B cell (primary cell): Measurements from ENCODE around the gene IFNA13. TPM values are rescaled to one million over a fixed set of nuclear protein-coding genes. Genes with fewer than 3 reads are reported as not detected.

Experiments
- ATAC-seq: fragments of 200-7000 bp; cut with Tn5 transposase; one replicate; pipeline ENCODE4 v1.10.0; 2021; ENCODE audit warnings: low read depth, mild to moderate bottlenecking, moderate number of reproducible peaks, moderate library complexity
- CTCF ChIA-PET: fragments of 350-600 bp; sonication (Branson Sonifier 250); formaldehyde crosslinking; loops from one replicate; lab custom pipeline; 2021; ENCODE audit warnings: antibody characterized with exemption, inconsistent platforms; lab: Charles Lee
- POLR2A ChIA-PET: fragments of 350-600 bp; sonication (Branson Sonifier 250); formaldehyde crosslinking; loops from one replicate; lab custom pipeline; 2021; ENCODE audit warnings: antibody characterized with exemption; lab: Charles Lee
- DNase-seq: peaks from one replicate; pipeline ENCODE4 v3.0.0; 2013
- H2AFZ ChIP-seq: 2 replicates; pipeline ENCODE4 v1.6.1; 2012; ENCODE audit warnings: mild to moderate bottlenecking, low read depth, low read length; ENCODE audit not compliant: insufficient read depth, poor library complexity, severe bottlenecking
- H3K27ac ChIP-seq, 2 donors: 1 replicate in 1 of 2; 2 replicates in 1 of 2; pipeline ENCODE4 v1.5.1; 2012 to 2013; ENCODE audit warnings: low read length in 2 of 2, mild to moderate bottlenecking in 2 of 2, moderate library complexity in 1 of 2
- H3K27me3 ChIP-seq, 4 experiments: fragments of 200-600 bp in 1 of 4; sonication (generic) in 1 of 4; replicated peaks in 1 of 4; 1 replicate in 2 of 4; 2 replicates in 2 of 4; pipeline versions ENCODE4 v1.6.1 to v1.7.0; 2013 to 2016; ENCODE audit warnings: low read length in 3 of 4, mild to moderate bottlenecking in 2 of 4, mixed read lengths in 1 of 4, moderate library complexity in 1 of 4; ENCODE audit not compliant: insufficient read depth in 4 of 4, control insufficient read depth in 3 of 4; ENCODE audit errors: control extremely low read depth in 1 of 4
- H3K36me3 ChIP-seq, 2 experiments: replicated peaks in 1 of 2; 1 replicate in 1 of 2; 2 replicates in 1 of 2; pipeline versions ENCODE4 v1.6.1 to v1.7.1; 2013; ENCODE audit warnings: low read length in 1 of 2; ENCODE audit not compliant: insufficient read depth in 2 of 2, control insufficient read depth in 1 of 2; ENCODE audit errors: control extremely low read depth in 1 of 2, extremely low read depth in 1 of 2
- H3K4me1 ChIP-seq, 2 donors: fragments of 200-600 bp in 1 of 2; sonication (generic) in 1 of 2; 1 replicate in 1 of 2; 2 replicates in 1 of 2; pipeline versions ENCODE4 v1.5.1 to v1.6.1; 2013 to 2017; ENCODE audit warnings: low read length in 2 of 2; ENCODE audit not compliant: control insufficient read depth in 2 of 2, insufficient read depth in 2 of 2
- H3K4me2 ChIP-seq: replicated peaks from 2 replicates; pipeline ENCODE3; 2012; ENCODE audit warnings: mild to moderate bottlenecking, low read depth, low read length; ENCODE audit not compliant: poor library complexity, severe bottlenecking
- H3K4me3 ChIP-seq, 5 experiments: fragments of 200-600 bp in 1 of 5; sonication (generic) in 1 of 5; 1 replicate in 3 of 5; 2 replicates in 2 of 5; pipeline versions ENCODE4 v1.5.1 to v1.7.0; 2011 to 2016; ENCODE audit warnings: low read length in 4 of 5, mild to moderate bottlenecking in 4 of 5, low read depth in 2 of 5, control low read depth in 1 of 5, moderate library complexity in 1 of 5; ENCODE audit not compliant: insufficient read depth in 1 of 5; ENCODE audit errors: control extremely low read depth in 1 of 5, extremely low read depth in 1 of 5
- H3K79me2 ChIP-seq: fragments of 200-600 bp; sonication (generic); one replicate; pipeline ENCODE4 v1.6.0; 2016; ENCODE audit warnings: low read length; ENCODE audit not compliant: control insufficient read depth, insufficient read depth
- H3K9ac ChIP-seq: fragments of 200-600 bp; sonication (generic); 2 replicates; pipeline ENCODE4 v1.6.1; 2017; ENCODE audit warnings: mild to moderate bottlenecking, low read length, moderate library complexity
- H3K9me3 ChIP-seq, 3 donors: one replicate each; pipeline versions ENCODE4 v1.6.1 to v1.7.1; 2013; ENCODE audit warnings: low read length in 2 of 3; ENCODE audit not compliant: control insufficient read depth in 2 of 3, insufficient read depth in 1 of 3; ENCODE audit errors: control extremely low read depth in 1 of 3
- H4K20me1 ChIP-seq: 2 replicates; pipeline ENCODE4 v1.6.0; 2012; ENCODE audit warnings: mild to moderate bottlenecking, low read length; ENCODE audit not compliant: insufficient read depth, control insufficient read depth, poor library complexity, severe bottlenecking
- H3K27ac Mint-ChIP-seq: one replicate; pipeline ENCODE4 v1.8.0; 2021; ENCODE audit warnings: mixed read lengths
- H3K27me3 Mint-ChIP-seq: one replicate; pipeline ENCODE4 v1.8.0; 2021; ENCODE audit warnings: mixed read lengths
- H3K4me1 Mint-ChIP-seq: one replicate; pipeline ENCODE4 v1.8.0; 2021; ENCODE audit warnings: mixed read lengths
- H3K4me3 Mint-ChIP-seq: one replicate; pipeline ENCODE4 v1.8.0; 2021; ENCODE audit warnings: mixed read lengths
- H3K9me3 Mint-ChIP-seq: one replicate; pipeline ENCODE4 v1.8.0; 2022; ENCODE audit warnings: mixed read lengths; ENCODE audit not compliant: insufficient read depth
- CTCF ChIP-seq: fragments of 200-600 bp; IDR thresholded peaks from one replicate; pipeline ENCODE4 v1.8.0; 2022; ENCODE audit warnings: antibody characterized with exemption, mild to moderate bottlenecking
- EZH2 ChIP-seq: IDR thresholded peaks from 2 replicates; pipeline ENCODE4 v1.6.1; 2012; ENCODE audit warnings: borderline replicate concordance, low read depth, mild to moderate bottlenecking, moderate library complexity, low read length; ENCODE audit not compliant: insufficient read depth, poor library complexity, severe bottlenecking
- WGBS: methylation state at CpG from one replicate; pipeline ENCODE4 v1.1.5; 2013; ENCODE audit warnings: missing lambda C conversion rate; ENCODE audit not compliant: insufficient coverage; 5-methylcytosine and 5-hydroxymethylcytosine counted together
- intact Hi-C: fragments of 100-400 bp; cut with micrococcal nuclease; formaldehyde crosslinking; loops from one replicate; pipeline ENCODE4 v1.10.0; 2022
- polyA plus RNA-seq: library from polyadenylated mRNA; depleted of rRNA; stranded (reverse); fragments of >200 nt; gene quantifications from 2 replicates; pipeline ENCODE4 v1.2.3, GENCODE V29; 2012
- total RNA-seq, 2 donors: library from RNA; stranded (reverse); fragments of 120-200 nt in 1 of 2; gene quantifications; 1 replicate in 1 of 2; 2 replicates in 1 of 2; pipeline versions ENCODE4 v1.2.3 to v1.2.4, GENCODE V29; 2013 to 2022

The IFNA13 gene
- total and polyA plus RNA-seq, 2 donors (not counting 1 experiment from before 2014, with no cell fraction given) = not detected

GRCh38 chr9:21413151-21413550, 45.3 kb upstream of the IFNA13 start:
- Histone ChIP-seq H3K27me3 (peaks cover 0 to 36% (median 18%) of the 10 kb centered on the region in 4 experiments), H3K4me3 (no peak overlapping the region), H3K79me2 (no peaks in the 10 kb centered on the region), H2AFZ (no peak overlapping the region), H3K27ac (no peak overlapping the region), H4K20me1 (no peaks in the 10 kb centered on the region), H3K9ac (no peak overlapping the region), H3K4me2 (peak overlapping the region; percentile 61), H3K4me1 (peaks cover 21 to 30% of the 10 kb centered on the region in 2 donors), H3K9me3 (no peaks in the 10 kb centered on the region), H3K36me3 (no peaks in the 10 kb centered on the region)
- Mint-ChIP-seq H3K27me3 (peaks cover 50% of the 10 kb centered on the region), H3K27ac (no peak overlapping the region), H3K9me3 (no peaks in the 10 kb centered on the region), H3K4me3 (no peak overlapping the region), H3K4me1 (peaks cover 29% of the 10 kb centered on the region)
- ChIA-PET CTCF (interaction anchor here (1.4 to 1.9 kb wide), 3 partner anchors 11 to 19 kb away, joined by 4 to 6 read pairs (median 4); no protein-coding TSS in a partner anchor), POLR2A (no interaction called here)
- DNase-seq (no peak), ATAC-seq (no peak)
- TF ChIP-seq CTCF (no peak), EZH2 (no peak)
- WGBS = no CpG with 5 or more reads among the region's 4 CpGs
- intact Hi-C loops = loop anchor here (2.0 kb wide), 2 partner anchors 14 to 16 kb away; no protein-coding TSS in a partner anchor

- ChIA-PET CTCF (interaction anchor here (1.6 to 2.1 kb wide), 3 partner anchors 10 to 16 kb away, joined by 4 to 6 read pairs (median 6); no protein-coding TSS in a partner anchor), POLR2A (no interaction called here)
- peak; percentile 93 for ATAC-seq
- H3K27me3 ChIP-seq = peaks cover 0 to 32% (median 18%) of the 10 kb centered on the region in 4 experiments
- Mint-ChIP-seq H3K4me1 (peaks cover 29% of the 10 kb centered on the region), H3K4me3 (peak overlapping the region; percentile 69), H3K9me3 (no peaks in the 10 kb centered on the region), H3K27me3 (peaks cover 47% of the 10 kb centered on the region), H3K27ac (peak overlapping the region; percentile 60)
- H2AFZ ChIP-seq = no peak overlapping the region
- no peaks in the 10 kb centered on the region for H3K79me2 ChIP-seq
- H3K9me3 ChIP-seq = no peaks in the 10 kb centered on the region
- peak; percentile 84 for DNase-seq
- H3K4me2 ChIP-seq = peak overlapping the region; percentile 61
- peak overlapping the region; percentile 24 for H3K9ac ChIP-seq
- peak overlapping the region in 2 of 5 experiments; percentile 7 to 34 for H3K4me3 ChIP-seq
- peaks cover 21 to 30% of the 10 kb centered on the region in 2 donors for H3K4me1 ChIP-seq
- no peaks in the 10 kb centered on the region for H3K36me3 ChIP-seq
- intact Hi-C loops = loop anchor here (1.0 to 2.0 kb wide), 4 partner anchors 13 to 32 kb away; no protein-coding TSS in a partner anchor
- H4K20me1 ChIP-seq = no peaks in the 10 kb centered on the region
- TF ChIP-seq CTCF (no peak), EZH2 (no peak)
- H3K27ac ChIP-seq = no peak overlapping the region
These were observed 44.2 kb upstream of the IFNA13 start for GRCh38 chr9:21412107-21412506.
